Measurements from ENCODE around the gene TOGARAM1. TPM values are rescaled to one million over a fixed set of nuclear protein-coding genes. Genes with fewer than 3 reads are reported as not detected.
"Not testable (repeated sequence)": the region's sequence is repeated elsewhere in the genome, so short reads cannot be mapped to it uniquely, and the experiment has no call there.

Gene TOGARAM1
- total RNA-seq, 1 experiment from 2014 or later = 5.9 TPM

GRCh38 chr14:45073231-45073879 lies 111.4 kb downstream of the TOGARAM1 start:
- no peaks in the 10 kb centered on the region for H3K36me3 ChIP-seq (ENCODE audit: control insufficient read depth, insufficient read depth, low read length)
- POLR2A ChIA-PET = no interaction called here
- no peaks in the 10 kb centered on the region for H3K36me3 Mint-ChIP-seq (ENCODE audit: insufficient read depth, unreplicated experiment)
- no peaks in the 10 kb centered on the region for H3K9me3 ChIP-seq
- intact Hi-C loops (cut with micrococcal nuclease; ENCODE audit: unreplicated experiment) = no loop called here
- DNase-seq = no peak
- no peaks in the 10 kb centered on the region for H3K4me1 ChIP-seq
- H3K27ac Mint-ChIP-seq (ENCODE audit: unreplicated experiment) = no peak overlapping the region
- no peaks in the 10 kb centered on the region for H3K4me1 Mint-ChIP-seq (ENCODE audit: low read depth, unreplicated experiment)
- TF ChIP-seq CTCF (IDR thresholded peaks at IDR 0.05; ENCODE audit: insufficient read depth in 1 of 2, low read depth in 1 of 2, low read length in 1 of 2, severe bottlenecking in 1 of 2, unreplicated experiment in 1 of 2) = no peak
- no peak overlapping the region for H3K4me3 ChIP-seq (ENCODE audit: low read depth, low read length)
- no peaks in the 10 kb centered on the region for H3K27me3 ChIP-seq (replicated peaks; ENCODE audit: control insufficient read depth, insufficient read depth, low read length)
- no TSS peak for BruUV-seq (replicated peaks)
- no peak overlapping the region for H3K4me3 Mint-ChIP-seq (ENCODE audit: unreplicated experiment)
- H3K9me3 Mint-ChIP-seq (ENCODE audit: unreplicated experiment) = no peaks in the 10 kb centered on the region
- CTCF ChIA-PET = no interaction called here
- no peaks in the 10 kb centered on the region for H3K27me3 Mint-ChIP-seq (ENCODE audit: insufficient read depth, unreplicated experiment)

DNA sequence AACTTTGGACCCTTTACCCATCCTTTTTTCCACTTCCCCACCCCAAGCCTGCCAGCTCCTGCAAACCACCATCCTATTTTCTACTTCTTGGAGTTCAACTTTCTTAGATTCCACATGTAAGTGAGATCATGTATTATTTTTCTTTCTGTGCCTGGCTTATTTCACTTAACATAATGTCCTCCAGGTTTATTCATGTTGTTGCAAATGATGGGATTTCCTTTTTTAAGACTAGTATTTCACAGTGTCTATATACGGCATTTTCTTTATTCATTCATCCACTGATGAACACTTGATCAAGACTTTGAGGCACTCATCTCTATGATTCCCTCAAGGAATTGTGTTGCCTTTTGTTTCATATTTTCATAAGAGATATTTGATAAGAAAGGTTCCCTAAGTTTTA lies 116.3 kb downstream of the TOGARAM1 start:
- POLR2A ChIA-PET = no interaction called here
- H3K27me3 Mint-ChIP-seq (ENCODE audit: insufficient read depth, unreplicated experiment) = no peaks in the 10 kb centered on the region

DNA sequence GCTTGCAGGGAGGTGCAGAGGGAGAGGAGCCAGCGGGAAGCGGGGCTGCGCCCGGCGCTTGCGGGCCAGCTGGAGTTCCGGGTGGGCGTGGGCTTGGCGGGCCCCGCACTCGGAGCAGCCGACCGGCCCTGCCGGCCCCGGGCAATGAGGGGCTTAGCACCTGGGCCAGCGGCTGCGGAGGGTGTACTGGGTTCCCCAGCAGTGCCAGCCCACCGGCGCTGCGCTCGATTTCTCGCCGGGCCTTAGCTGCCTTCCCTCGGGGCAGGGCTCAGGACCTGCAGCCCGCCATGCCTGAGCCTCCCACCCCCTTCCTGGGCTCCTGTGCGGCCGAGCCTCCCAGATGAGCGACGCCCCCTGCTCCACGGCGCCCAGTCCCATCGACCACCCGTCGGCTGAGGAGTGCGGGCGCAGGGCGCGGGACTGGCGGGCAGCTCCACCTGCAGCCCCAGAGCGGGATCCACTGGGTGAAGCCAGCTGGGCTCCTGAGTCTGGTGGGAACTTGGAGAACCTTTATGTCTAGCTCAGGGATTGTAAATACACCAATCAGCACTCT lies 118.5 kb downstream of the TOGARAM1 start:
- H3K4me3 ChIP-seq (ENCODE audit: low read depth, low read length); CTCF ChIA-PET; POLR2A ChIA-PET; H3K27ac Mint-ChIP-seq (ENCODE audit: unreplicated experiment); DNase-seq; H3K36me3 ChIP-seq (ENCODE audit: control insufficient read depth, insufficient read depth, low read length); H3K27me3 ChIP-seq (replicated peaks; ENCODE audit: control insufficient read depth, insufficient read depth, low read length); BruUV-seq (replicated peaks); H3K27me3 Mint-ChIP-seq (ENCODE audit: insufficient read depth, unreplicated experiment); H3K9me3 ChIP-seq; H3K9me3 Mint-ChIP-seq (ENCODE audit: unreplicated experiment); H3K4me3 Mint-ChIP-seq (ENCODE audit: unreplicated experiment); H3K4me1 ChIP-seq: not testable (repeated sequence)
- peaks cover 12% of the 10 kb centered on the region for H3K4me1 Mint-ChIP-seq (ENCODE audit: low read depth, unreplicated experiment)
- peaks cover 13% of the 10 kb centered on the region for H3K36me3 Mint-ChIP-seq (ENCODE audit: insufficient read depth, unreplicated experiment)
- intact Hi-C loops (cut with micrococcal nuclease; ENCODE audit: unreplicated experiment) = loop anchor here (5.0 kb wide), 1 partner anchor 118 kb away; the partner anchor contains the start of genes KLHL28 and TOGARAM1

More for the DNA sequence above, 116.3 kb downstream of the TOGARAM1 start:
- H3K36me3 ChIP-seq (ENCODE audit: control insufficient read depth, insufficient read depth, low read length) = no peaks in the 10 kb centered on the region
- no peak for DNase-seq
- no peaks in the 10 kb centered on the region for H3K9me3 ChIP-seq
- no peak overlapping the region for H3K4me3 ChIP-seq (ENCODE audit: low read depth, low read length)
- BruUV-seq (replicated peaks) = no TSS peak
- intact Hi-C loops (cut with micrococcal nuclease; ENCODE audit: unreplicated experiment) = no loop called here
- CTCF ChIA-PET = no interaction called here
- H3K4me1 Mint-ChIP-seq (ENCODE audit: low read depth, unreplicated experiment) = peaks cover 3% of the 10 kb centered on the region
- H3K9me3 Mint-ChIP-seq (ENCODE audit: unreplicated experiment) = no peaks in the 10 kb centered on the region
- no peak for TF ChIP-seq CTCF (IDR thresholded peaks at IDR 0.05; ENCODE audit: insufficient read depth in 1 of 2, low read depth in 1 of 2, low read length in 1 of 2, severe bottlenecking in 1 of 2, unreplicated experiment in 1 of 2)
- H3K4me3 Mint-ChIP-seq (ENCODE audit: unreplicated experiment) = no peak overlapping the region
- no peaks in the 10 kb centered on the region for H3K4me1 ChIP-seq
- H3K36me3 Mint-ChIP-seq (ENCODE audit: insufficient read depth, unreplicated experiment) = peaks cover 6% of the 10 kb centered on the region
- H3K27me3 ChIP-seq (replicated peaks; ENCODE audit: control insufficient read depth, insufficient read depth, low read length) = no peaks in the 10 kb centered on the region
- no peak overlapping the region for H3K27ac Mint-ChIP-seq (ENCODE audit: unreplicated experiment)

DNA sequence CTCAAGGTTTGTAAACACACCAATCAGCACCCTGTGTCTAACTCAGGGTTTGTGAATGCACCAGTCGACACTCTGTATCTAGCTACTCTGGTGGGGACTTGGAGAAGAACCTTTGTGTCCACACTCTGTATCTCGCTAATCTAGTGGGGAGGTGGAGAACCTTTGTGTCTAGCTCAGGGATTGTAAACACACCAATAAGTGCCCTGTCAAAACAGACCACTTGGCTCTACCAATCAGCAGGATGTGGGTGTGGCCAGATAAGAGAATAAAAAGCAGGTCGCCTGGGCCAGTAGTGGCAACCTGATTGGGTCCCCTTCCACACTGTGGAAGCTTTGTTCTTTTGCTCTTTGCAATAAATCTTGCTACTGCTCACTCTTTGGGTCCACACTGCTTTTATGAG lies 119.1 kb downstream of the TOGARAM1 start:
- DNase-seq; H3K4me3 Mint-ChIP-seq (ENCODE audit: unreplicated experiment); CTCF ChIA-PET; H3K27ac Mint-ChIP-seq (ENCODE audit: unreplicated experiment); H3K36me3 ChIP-seq (ENCODE audit: control insufficient read depth, insufficient read depth, low read length); POLR2A ChIA-PET; H3K9me3 ChIP-seq; H3K27me3 ChIP-seq (replicated peaks; ENCODE audit: control insufficient read depth, insufficient read depth, low read length); H3K27me3 Mint-ChIP-seq (ENCODE audit: insufficient read depth, unreplicated experiment); BruUV-seq (replicated peaks); H3K4me1 ChIP-seq; H3K9me3 Mint-ChIP-seq (ENCODE audit: unreplicated experiment); H3K4me3 ChIP-seq (ENCODE audit: low read depth, low read length): not testable (repeated sequence)
- H3K36me3 Mint-ChIP-seq (ENCODE audit: insufficient read depth, unreplicated experiment) = peaks cover 13% of the 10 kb centered on the region
- intact Hi-C loops (cut with micrococcal nuclease; ENCODE audit: unreplicated experiment) = loop anchor here (5.0 kb wide), 1 partner anchor 119 kb away; the partner anchor contains the start of genes KLHL28 and TOGARAM1
- H3K4me1 Mint-ChIP-seq (ENCODE audit: low read depth, unreplicated experiment) = peaks cover 12% of the 10 kb centered on the region

Measured in Caco-2 (cell line).